HEK293 (cell line): ENCODE measurements around the gene KCNMA1.

ENCODE experiments used
- CTCF ChIA-PET: fragments of 350-600 bp; formaldehyde crosslinking; extraction: SDS; loops from one replicate; lab custom pipeline; 2021; ENCODE audit warnings: antibody characterized with exemption; lab: Yijun Ruan, JAX
- POLR2A ChIA-PET: fragments of 300-600 bp; formaldehyde crosslinking; extraction: SDS; loops from one replicate; lab custom pipeline; 2020; ENCODE audit warnings: antibody characterized with exemption, inconsistent platforms; lab: Yijun Ruan, JAX
- H3K27ac ChIP-seq: fragments of 200-500 bp; sonication (Bioruptor generic); 2 replicates; pipeline ENCODE4 v1.5.1; 2014; ENCODE audit warnings: low read depth, low read length, control low read depth, inconsistent platforms; ENCODE audit errors: extremely low read depth
- H3K36me3 ChIP-seq, 2 experiments: fragments of 200-500 bp in 1 of 2; sonication (Bioruptor generic) in 1 of 2; 1 replicate in 1 of 2; 2 replicates in 1 of 2; pipeline ENCODE4 v1.5.1; 2014 to 2017; ENCODE audit warnings: inconsistent platforms in 2 of 2, low read length in 2 of 2; ENCODE audit not compliant: control insufficient read depth in 2 of 2, insufficient read depth in 1 of 2
- H3K4me1 ChIP-seq: fragments of 200-500 bp; sonication (Bioruptor generic); 2 replicates; pipeline ENCODE4 v1.5.1; 2014; ENCODE audit warnings: mild to moderate bottlenecking, low read length, inconsistent platforms; ENCODE audit not compliant: control insufficient read depth, insufficient read depth
- H3K4me3 ChIP-seq: 2 replicates; pipeline ENCODE4 v1.5.1; 2011; ENCODE audit warnings: low read depth, mild to moderate bottlenecking, control low read depth, low read length, moderate library complexity
- H3K9me3 ChIP-seq: fragments of 200-500 bp; sonication (Bioruptor generic); 2 replicates; pipeline ENCODE4 v1.5.1; 2014; ENCODE audit warnings: low read depth, low read length, inconsistent platforms; ENCODE audit not compliant: control insufficient read depth, insufficient read depth
- ATF2 ChIP-seq: fragments of 450-650 bp; formaldehyde crosslinking; IDR thresholded peaks from 2 replicates; pipeline ENCODE4 v1.5.1; 2016; ENCODE audit warnings: missing biosample characterization, missing genetic modification characterization, low read depth
- BCL11A ChIP-seq: fragments of 450-650 bp; formaldehyde crosslinking; IDR thresholded peaks from 2 replicates; pipeline ENCODE4 v1.5.1; 2016; ENCODE audit warnings: low read depth, missing biosample characterization, missing genetic modification characterization
- BCL11B ChIP-seq: fragments of 450-650 bp; formaldehyde crosslinking; IDR thresholded peaks from 2 replicates; pipeline ENCODE4 v1.5.1; 2016; ENCODE audit warnings: low read depth, missing biosample characterization, missing genetic modification characterization
- FEZF1 ChIP-seq: fragments of 450-650 bp; formaldehyde crosslinking; IDR thresholded peaks from 2 replicates; pipeline ENCODE4 v1.5.1; 2016; ENCODE audit warnings: missing biosample characterization, missing genetic modification characterization
- INSM2 ChIP-seq: fragments of 450-650 bp; formaldehyde crosslinking; IDR thresholded peaks from 2 replicates; pipeline ENCODE4 v1.5.1; 2016; ENCODE audit warnings: missing biosample characterization, missing genetic modification characterization
- RBAK ChIP-seq: fragments of 450-650 bp; formaldehyde crosslinking; IDR thresholded peaks from 2 replicates; pipeline ENCODE4 v1.5.1; 2016; ENCODE audit warnings: missing biosample characterization, missing genetic modification characterization
- SALL2 ChIP-seq: fragments of 450-650 bp; formaldehyde crosslinking; IDR thresholded peaks from 2 replicates; pipeline ENCODE4 v1.5.0; 2017; ENCODE audit warnings: missing biosample characterization, mild to moderate bottlenecking, missing genetic modification characterization, borderline replicate concordance
- ZNF148 ChIP-seq: fragments of 450-650 bp; formaldehyde crosslinking; IDR thresholded peaks from 2 replicates; pipeline ENCODE4 v1.5.0; 2017; ENCODE audit warnings: missing biosample characterization, missing genetic modification characterization, borderline replicate concordance
- ZNF23 ChIP-seq: fragments of 450-650 bp; formaldehyde crosslinking; IDR thresholded peaks from 2 replicates; pipeline ENCODE4 v1.5.1; 2016; ENCODE audit warnings: missing biosample characterization, missing genetic modification characterization, borderline replicate concordance
- ZNF266 ChIP-seq: fragments of 450-650 bp; formaldehyde crosslinking; IDR thresholded peaks from 2 replicates; pipeline ENCODE4 v1.5.1; 2016; ENCODE audit warnings: missing biosample characterization, missing genetic modification characterization, low read depth
- ZNF548 ChIP-seq: fragments of 450-650 bp; formaldehyde crosslinking; IDR thresholded peaks from 2 replicates; pipeline ENCODE4 v1.5.1; 2016; ENCODE audit warnings: missing biosample characterization, missing genetic modification characterization
- ZNF549 ChIP-seq: fragments of 450-650 bp; IDR thresholded peaks from 2 replicates; pipeline ENCODE4 v1.5.1; 2018; ENCODE audit warnings: missing biosample characterization, missing genetic modification characterization, mild to moderate bottlenecking, inconsistent platforms, moderate library complexity
- ZNF560 ChIP-seq: fragments of 450-650 bp; formaldehyde crosslinking; IDR thresholded peaks from 2 replicates; pipeline ENCODE4 v1.5.1; 2017; ENCODE audit warnings: missing biosample characterization, missing genetic modification characterization, borderline replicate concordance
- ZNF580 ChIP-seq: fragments of 450-650 bp; formaldehyde crosslinking; IDR thresholded peaks from 2 replicates; pipeline ENCODE4 v1.5.1; 2016; ENCODE audit warnings: missing biosample characterization, missing genetic modification characterization
- ZNF791 ChIP-seq: fragments of 450-650 bp; formaldehyde crosslinking; IDR thresholded peaks from 2 replicates; pipeline ENCODE4 v1.5.1; 2016; ENCODE audit warnings: missing biosample characterization, missing genetic modification characterization
- ZSCAN5A ChIP-seq: fragments of 450-650 bp; formaldehyde crosslinking; IDR thresholded peaks from 2 replicates; pipeline ENCODE4 v1.5.1; 2016; ENCODE audit warnings: missing biosample characterization, missing genetic modification characterization

KCNMA1 gene

GRCh38 chr10:77075926-77076325 lies 561.7 kb downstream of the KCNMA1 start:
- no peak overlapping the region for H3K27ac ChIP-seq
- ChIA-PET POLR2A (no interaction called here), CTCF (interaction anchor here (0.5 to 0.6 kb wide), 2 partner anchors 391 to 1952 kb away, joined by 3 to 5 read pairs; no protein-coding TSS in a partner anchor)

GRCh38 chr10:77074104-77074624 lies 563.4 kb downstream of the KCNMA1 start:
- TF ChIP-seq ZNF548: no peak
- no peak for TF ChIP-seq ZNF23 (tag by site-specific recombination)
- no peak for TF ChIP-seq INSM2 (tag by site-specific recombination)
- no peak for TF ChIP-seq ZNF148 (tag by site-specific recombination)
- TF ChIP-seq ATF2 (tag by site-specific recombination): no peak
- Histone ChIP-seq H3K4me1 (no peaks in the 10 kb centered on the region), H3K4me3 (no peak overlapping the region), H3K27ac (no peak overlapping the region), H3K36me3 (no peaks in the 10 kb centered on the region), H3K9me3 (no peaks in the 10 kb centered on the region)
- POLR2A ChIA-PET: no interaction called here
- CTCF ChIA-PET: no interaction called here

More at GRCh38 chr10:77075926-77076325, 561.7 kb downstream of the KCNMA1 start:
- TF ChIP-seq BCL11A (tag by site-specific recombination) (no peak), ZNF549 (no peak), INSM2 (tag by site-specific recombination) (no peak), ZNF266 (tag by site-specific recombination) (no peak), SALL2 (tag by site-specific recombination) (no peak), ZSCAN5A (tag by site-specific recombination) (no peak), FEZF1 (tag by site-specific recombination) (no peak), ZNF560 (no peak), ZNF791 (tag by site-specific recombination) (no peak), RBAK (tag by site-specific recombination) (no peak), ZNF580 (no peak), BCL11B (tag by site-specific recombination) (no peak)
- H3K9me3 ChIP-seq: no peaks in the 10 kb centered on the region
- no peaks in the 10 kb centered on the region for H3K4me1 ChIP-seq
- no peak overlapping the region for H3K4me3 ChIP-seq
- no peaks in the 10 kb centered on the region for H3K36me3 ChIP-seq
